Type B pancreatic cell (in vitro differentiated cells): Measurements from ENCODE around the gene BPGM. TPM values are rescaled to one million over a fixed set of nuclear protein-coding genes. Genes with fewer than 3 reads are reported as not detected.

Experiments
- DNase-seq: peaks from one replicate; pipeline ENCODE4 v3.0.0; 2021; ENCODE audit warnings: mixed read lengths; ENCODE audit not compliant: unreplicated experiment; ENCODE audit errors: extremely low spot score
- H3K27ac Mint-ChIP-seq: 2 replicates; pipeline ENCODE4 v1.8.0; 2021; ENCODE audit warnings: mild to moderate bottlenecking, mixed read lengths
- H3K27me3 Mint-ChIP-seq: 2 replicates; pipeline ENCODE4 v1.8.0; 2021; ENCODE audit warnings: mixed read lengths
- H3K36me3 Mint-ChIP-seq: 2 replicates; pipeline ENCODE4 v1.8.0; 2021; ENCODE audit warnings: mixed read lengths
- H3K4me1 Mint-ChIP-seq: one replicate; pipeline ENCODE4 v1.8.0; 2021; ENCODE audit warnings: mixed read lengths; ENCODE audit not compliant: unreplicated experiment
- H3K4me3 Mint-ChIP-seq: 2 replicates; pipeline ENCODE4 v1.8.0; 2021; ENCODE audit warnings: mild to moderate bottlenecking, mixed read lengths
- H3K9me3 Mint-ChIP-seq: 2 replicates; pipeline ENCODE4 v1.8.0; 2021; ENCODE audit warnings: mixed read lengths
- CTCF ChIP-seq: fragments of 200-600 bp; sonication (generic); conservative IDR thresholded peaks from 2 replicates; pipeline ENCODE4 v1.5.0; 2021; ENCODE audit warnings: antibody characterized with exemption, mild to moderate bottlenecking
- total RNA-seq: library from RNA; stranded (reverse); gene quantifications from 2 replicates; pipeline ENCODE4 v1.2.1, GENCODE V29; 2021; ENCODE audit warnings: low replicate concordance

The BPGM gene
- total RNA-seq, 1 donor from 2014 or later = 19.6 TPM

- H3K27ac Mint-ChIP-seq = no peak overlapping the region
- no peaks in the 10 kb centered on the region for H3K36me3 Mint-ChIP-seq
- H3K27me3 Mint-ChIP-seq = peaks cover 23% of the 10 kb centered on the region
- H3K4me3 Mint-ChIP-seq = no peak overlapping the region
- H3K9me3 Mint-ChIP-seq = no peaks in the 10 kb centered on the region
- H3K4me1 Mint-ChIP-seq = no peaks in the 10 kb centered on the region
- TF ChIP-seq CTCF = no peak
- no peak for DNase-seq
These were observed 35.0 kb upstream of the BPGM start for GRCh38 chr7:134611611-134612151.

GRCh38 chr7:134612197-134612596, 34.5 kb upstream of the BPGM start:
- H3K27me3 Mint-ChIP-seq = peaks cover 25% of the 10 kb centered on the region

GRCh38 chr7:134613623-134614347, 32.9 kb upstream of the BPGM start:
- no peak overlapping the region for H3K4me3 Mint-ChIP-seq
- peaks cover 18% of the 10 kb centered on the region for H3K27me3 Mint-ChIP-seq

More at GRCh38 chr7:134612197-134612596, 34.5 kb upstream of the BPGM start:
- Mint-ChIP-seq H3K27ac (no peak overlapping the region), H3K36me3 (no peaks in the 10 kb centered on the region), H3K9me3 (no peaks in the 10 kb centered on the region), H3K4me1 (no peaks in the 10 kb centered on the region), H3K4me3 (no peak overlapping the region)
- no peak for TF ChIP-seq CTCF
- no peak for DNase-seq

DNA sequence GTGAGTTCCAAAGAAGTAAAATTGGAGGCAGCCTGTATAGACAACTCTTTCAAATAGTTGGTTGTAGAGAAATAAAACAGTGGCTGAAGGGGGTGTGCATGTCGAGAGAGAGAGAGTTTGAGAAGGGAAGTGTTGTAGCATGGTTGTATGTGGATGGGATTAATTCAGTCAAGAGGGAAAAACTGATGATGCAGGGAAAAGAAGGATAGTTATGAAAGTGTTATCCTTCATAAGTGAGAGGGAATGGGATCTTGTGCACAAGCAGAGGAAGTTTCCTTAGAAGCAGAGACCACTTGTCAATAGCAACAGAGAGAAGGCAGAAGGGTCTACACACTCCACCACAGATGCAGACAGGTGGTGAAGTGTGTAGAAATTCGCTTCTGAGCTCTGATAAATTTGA, 30.0 kb upstream of the BPGM start:
- no peak overlapping the region for H3K4me3 Mint-ChIP-seq
- no peak for TF ChIP-seq CTCF
- H3K9me3 Mint-ChIP-seq = no peaks in the 10 kb centered on the region
- H3K27ac Mint-ChIP-seq = no peak overlapping the region
- H3K4me1 Mint-ChIP-seq = no peaks in the 10 kb centered on the region
- no peak for DNase-seq
- peaks cover 28% of the 10 kb centered on the region for H3K27me3 Mint-ChIP-seq
- no peaks in the 10 kb centered on the region for H3K36me3 Mint-ChIP-seq

More at GRCh38 chr7:134613623-134614347, 32.9 kb upstream of the BPGM start:
- no peaks in the 10 kb centered on the region for H3K9me3 Mint-ChIP-seq
- no peaks in the 10 kb centered on the region for H3K4me1 Mint-ChIP-seq
- TF ChIP-seq CTCF = no peak
- no peak for DNase-seq
- no peak overlapping the region for H3K27ac Mint-ChIP-seq
- H3K36me3 Mint-ChIP-seq = no peaks in the 10 kb centered on the region

DNA sequence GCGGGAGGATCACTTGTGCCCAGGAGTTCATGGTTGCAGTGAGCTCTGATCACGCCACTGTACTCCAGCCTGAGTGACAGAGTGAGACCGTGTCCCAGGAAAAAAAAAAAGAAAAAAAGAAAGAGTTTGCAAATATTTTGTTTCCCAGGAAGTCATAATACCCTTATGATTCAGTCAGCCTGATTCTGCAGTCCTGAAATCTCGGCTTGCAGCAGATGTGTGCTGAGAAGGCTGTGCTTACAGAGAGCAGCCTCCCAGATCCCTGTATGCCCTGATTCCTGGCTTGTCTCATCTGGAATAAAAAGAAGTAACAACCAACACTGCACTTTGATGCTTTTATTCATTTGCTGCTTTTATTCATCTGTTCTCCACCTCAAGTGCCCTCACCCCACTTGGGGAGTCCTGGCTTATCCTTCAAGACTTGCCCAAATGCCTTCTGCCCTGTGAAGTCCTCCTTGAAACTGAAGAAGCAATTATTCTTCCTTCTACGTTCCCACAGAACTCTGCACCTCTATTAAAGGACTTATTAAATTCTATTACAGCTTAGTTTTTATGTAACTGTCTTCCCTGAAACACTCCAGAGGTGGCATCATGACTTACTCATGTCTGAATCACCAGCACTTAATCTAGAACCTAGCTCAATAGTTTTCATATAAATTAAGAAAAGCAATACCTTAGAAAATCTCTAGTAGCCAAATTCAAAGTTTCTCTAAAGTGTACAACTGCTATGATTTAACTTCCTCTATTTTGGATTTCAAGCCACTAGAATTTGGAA, 27.7 kb upstream of the BPGM start:
- Mint-ChIP-seq H3K27ac (no peak overlapping the region), H3K36me3 (no peaks in the 10 kb centered on the region), H3K4me1 (no peaks in the 10 kb centered on the region), H3K27me3 (peaks cover 36% of the 10 kb centered on the region), H3K4me3 (no peak overlapping the region), H3K9me3 (no peaks in the 10 kb centered on the region)
- TF ChIP-seq CTCF = no peak
- no peak for DNase-seq
